Fibroblast of villous mesenchyme (primary cell): ENCODE measurements around the gene TTC9. TPM values are rescaled to one million over a fixed set of nuclear protein-coding genes. Genes with fewer than 3 reads are reported as not detected.

Experiments
- DNase-seq: peaks from one replicate; pipeline ENCODE4 v3.0.0-alpha.2; 2010; ENCODE audit warnings: low read depth
- H3K4me3 ChIP-seq: 2 replicates; pipeline ENCODE4 v1.5.1; 2011; ENCODE audit warnings: low read depth, mild to moderate bottlenecking, low read length
- CTCF ChIP-seq: IDR thresholded peaks from 2 replicates; pipeline ENCODE4 v1.5.1; 2012; ENCODE audit warnings: low read depth, mild to moderate bottlenecking, low read length; ENCODE audit not compliant: insufficient read depth
- total RNA-seq: library from RNA; depleted of rRNA; stranded (reverse); fragments of >200 nt; gene quantifications from 2 replicates; pipeline ENCODE4 v1.2.3, GENCODE V29; 2012

TTC9 gene
- total RNA-seq, 1 donor = under 0.01 TPM

- no peak overlapping the region for H3K4me3 ChIP-seq
- DNase-seq = no peak
- TF ChIP-seq CTCF = no peak
These were observed 71.4 kb downstream of the TTC9 start for GRCh38 chr14:70713096-70713495.

GRCh38 chr14:70713511-70713916 is 71.8 kb downstream of the TTC9 start:
- H3K4me3 ChIP-seq = no peak overlapping the region
- DNase-seq = no peak
- TF ChIP-seq CTCF = no peak

- TF ChIP-seq CTCF = peak; percentile 66
- DNase-seq = peak; percentile 53
These were observed 72.4 kb downstream of the TTC9 start for GRCh38 chr14:70714055-70714550.

GRCh38 chr14:70716483-70716882 is 74.8 kb downstream of the TTC9 start:
- no peak for DNase-seq
- H3K4me3 ChIP-seq = no peak overlapping the region
- no peak for TF ChIP-seq CTCF

More at GRCh38 chr14:70714055-70714550, 72.4 kb downstream of the TTC9 start:
- H3K4me3 ChIP-seq = no peak overlapping the region

- TF ChIP-seq CTCF = no peak
- H3K4me3 ChIP-seq = no peak overlapping the region
- DNase-seq = no peak
These were observed 75.2 kb downstream of the TTC9 start for GRCh38 chr14:70716958-70717357.

GRCh38 chr14:70718383-70719118 is 76.8 kb downstream of the TTC9 start:
- no peak for DNase-seq
- no peak overlapping the region for H3K4me3 ChIP-seq
- TF ChIP-seq CTCF = no peak
